Anterior cingulate cortex (tissue), 58 donors: ENCODE measurements around the gene TGM6.

ENCODE experiments used
- DNase-seq, 58 donors: peaks; one replicate each; lab custom pipeline; 2025; lab: John Stamatoyannopoulos, UW

The TGM6 gene

GRCh38 chr20:2449386-2449785, 68.7 kb downstream of the TGM6 start:
- DNase-seq, result no peak

DNA sequence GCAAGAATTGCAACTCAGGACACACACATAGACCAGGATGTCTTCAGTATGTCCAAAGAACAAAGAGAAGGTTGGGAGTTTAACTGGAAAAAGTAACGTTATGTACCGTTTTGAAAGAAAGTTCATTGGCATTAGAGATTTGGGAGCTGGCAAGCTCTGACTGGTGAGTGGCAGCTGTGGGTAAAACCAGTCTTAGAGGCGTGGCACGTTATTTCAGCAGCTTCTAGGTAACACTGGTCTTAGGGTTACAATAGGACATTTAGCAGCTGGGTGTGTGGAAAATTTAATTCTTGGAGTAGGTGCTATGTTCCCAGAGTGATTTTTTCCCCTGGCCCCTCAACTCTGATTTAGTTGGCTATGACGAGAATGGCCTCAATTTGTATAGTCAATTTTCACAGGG, 70.7 kb downstream of the TGM6 start:
- DNase-seq, result no peak

- DNase-seq, result peak in 55 of 58 donors; percentile 2 to 86 (median 50)
These were observed 71.4 kb downstream of the TGM6 start for GRCh38 chr20:2451939-2452732.

- DNase-seq, result no peak
These were observed 73.1 kb downstream of the TGM6 start for GRCh38 chr20:2453792-2454191.

- DNase-seq, result no peak
These were observed 75.2 kb downstream of the TGM6 start for GRCh38 chr20:2455771-2456497.

GRCh38 chr20:2458919-2459499, 78.3 kb downstream of the TGM6 start:
- no peak for DNase-seq

- DNase-seq, result no peak
These were observed 79.5 kb downstream of the TGM6 start for GRCh38 chr20:2459981-2460751.

- no peak for DNase-seq
These were observed 80.2 kb downstream of the TGM6 start for GRCh38 chr20:2460752-2461424.

DNA sequence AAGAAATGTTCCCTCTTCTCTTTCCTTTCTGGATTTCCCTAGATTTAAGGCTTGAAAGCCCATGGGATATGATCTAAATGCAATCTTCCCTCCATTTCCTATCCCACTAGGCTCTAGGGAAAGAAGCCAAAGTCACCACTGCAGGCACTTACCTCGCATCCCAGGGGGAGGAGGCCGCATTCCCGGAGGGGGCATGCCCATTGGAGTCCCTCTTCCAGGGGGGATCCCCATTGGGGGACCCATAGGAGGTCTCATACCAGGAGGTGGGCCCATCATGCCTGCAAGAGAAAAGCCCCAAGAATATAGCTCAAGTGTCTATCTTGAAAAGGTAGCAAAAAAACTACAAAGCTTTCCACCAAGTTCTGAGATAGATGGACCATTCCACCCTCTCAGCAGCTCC, 81.8 kb downstream of the TGM6 start:
- DNase-seq, result no peak

- no peak for DNase-seq
These were observed 83.1 kb downstream of the TGM6 start for GRCh38 chr20:2463616-2464365.

DNA sequence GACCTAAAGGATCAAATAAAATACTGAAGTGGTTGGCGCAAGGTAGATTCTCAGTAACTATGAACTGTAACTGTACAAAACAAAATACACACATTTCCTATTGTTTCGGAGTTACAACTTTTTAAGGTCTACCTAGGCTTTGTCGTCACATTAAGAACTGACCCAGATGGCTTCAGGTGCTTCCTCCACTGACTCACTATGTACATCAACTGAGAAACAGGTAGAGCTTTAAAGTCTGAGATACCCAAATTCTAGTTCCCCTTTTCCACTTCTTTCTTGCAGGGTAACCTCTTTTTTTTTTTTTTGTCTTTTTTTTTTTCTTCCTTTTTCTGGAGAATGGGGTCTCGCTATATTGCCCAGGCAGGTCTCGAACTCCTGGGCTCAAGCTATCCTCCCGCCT, 84.4 kb downstream of the TGM6 start:
- DNase-seq, result no peak

DNA sequence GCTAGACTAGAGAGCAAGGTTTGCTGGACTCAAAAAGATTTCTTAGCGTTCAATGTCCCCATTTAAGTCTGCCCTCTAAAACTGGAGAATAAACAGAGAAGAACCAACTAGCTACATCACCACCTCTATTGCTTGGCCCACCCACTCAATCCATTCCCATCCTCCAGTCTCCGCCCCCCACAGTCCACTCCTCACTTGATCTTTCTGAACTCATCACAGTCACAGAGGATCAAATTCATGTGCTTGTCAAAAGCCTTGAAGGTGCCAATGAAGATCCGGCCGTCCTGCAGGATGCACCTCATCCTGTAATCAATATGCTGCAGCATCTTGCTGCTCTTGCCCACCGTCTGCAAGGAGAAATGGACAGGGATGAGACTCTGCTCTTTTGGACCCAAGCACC, 86.7 kb downstream of the TGM6 start:
- DNase-seq, result no peak

GRCh38 chr20:2468581-2469407, 88.1 kb downstream of the TGM6 start:
- no peak for DNase-seq

DNA sequence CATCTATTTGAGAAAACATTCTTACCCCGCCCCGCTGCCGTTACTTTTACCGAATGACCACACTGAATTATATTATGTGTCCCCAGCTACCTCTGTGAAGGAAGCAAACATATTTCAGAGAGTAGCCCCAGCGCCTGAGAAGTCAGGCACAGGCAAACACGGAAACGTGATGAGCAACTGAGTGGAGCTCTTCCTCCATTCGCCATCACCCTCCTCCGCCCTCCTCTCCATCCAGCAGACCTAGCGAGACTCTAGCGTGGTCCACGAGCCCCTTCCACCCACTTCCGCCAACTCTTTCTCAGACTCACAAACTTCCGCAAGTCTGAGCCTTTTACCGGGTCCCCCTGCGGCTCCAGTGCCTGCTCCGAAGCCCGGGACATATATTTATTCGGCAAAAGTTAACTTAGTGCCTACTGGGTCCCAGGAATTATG, 89.3 kb downstream of the TGM6 start:
- DNase-seq, result peak in 22 of 58 donors; percentile 10 to 77 (median 45)

DNA sequence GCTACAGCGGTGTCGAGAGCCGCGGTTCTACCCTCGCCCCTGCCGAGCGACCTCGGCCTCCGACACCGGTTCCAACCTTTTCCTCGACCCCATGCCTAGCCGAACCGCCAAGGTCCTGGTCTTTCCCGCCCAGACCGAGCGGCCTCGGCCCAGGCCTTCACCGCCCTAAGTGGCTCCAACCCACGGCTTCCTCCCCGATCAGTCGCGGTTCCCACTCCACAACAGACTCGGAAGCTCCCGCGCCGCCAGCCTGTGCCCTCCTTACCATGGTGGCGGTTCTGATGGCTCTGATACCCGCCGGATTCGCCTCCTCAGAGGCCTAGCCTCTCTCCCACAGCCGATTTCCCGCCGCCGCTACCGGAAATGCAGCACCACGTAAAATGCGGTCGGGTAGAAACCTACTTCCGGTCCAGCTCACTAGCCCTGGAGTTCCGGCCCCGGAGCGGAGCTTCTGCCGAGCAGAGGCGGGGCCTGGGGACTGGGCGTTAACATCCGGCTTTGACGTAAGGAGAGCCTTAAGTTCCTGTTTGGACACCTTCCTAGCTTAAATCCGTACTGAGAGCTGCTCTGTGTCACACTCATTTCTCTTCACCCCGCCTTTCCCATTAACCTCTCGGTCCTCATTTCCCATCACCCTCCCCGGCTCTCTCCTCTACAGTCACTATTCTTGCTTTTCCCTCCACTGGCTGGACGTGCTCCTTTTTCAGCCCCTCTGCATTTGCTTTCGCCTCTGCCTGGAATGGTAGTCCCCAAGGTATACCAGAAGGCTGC, 89.9 kb downstream of the TGM6 start, which contains the start of gene SNRPB:
Gene SNRPB, minus strand, starts transcription at position 367 of the 771 bp plus-strand sequence. Its CDS starts 99 bp downstream, at position 268.
- DNase-seq, result peak; percentile 81 to 99 (median 97)

DNA sequence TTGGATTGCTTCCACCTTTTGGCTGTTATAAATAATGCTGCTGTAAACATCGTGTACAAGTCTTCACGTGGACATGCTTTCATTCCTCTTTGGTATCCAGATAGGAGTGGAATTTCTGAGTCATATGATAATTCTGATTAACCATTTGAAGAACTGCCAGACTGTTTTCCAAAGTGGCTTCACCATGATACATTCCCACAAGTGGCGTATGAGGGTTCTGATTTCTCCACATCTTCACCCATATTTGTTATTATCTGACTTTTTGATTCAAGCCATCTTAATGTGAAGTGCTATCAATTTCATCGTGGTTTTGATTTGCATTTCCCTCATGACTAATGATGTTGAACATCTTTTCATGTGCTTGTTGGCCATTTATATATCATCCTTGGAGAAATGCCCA, 92.8 kb downstream of the TGM6 start:
- no peak for DNase-seq
